GM19372 (cell line): ENCODE results near the gene CRY2.

Source experiments
- ATAC-seq: cut with Tn5 transposase; IDR thresholded peaks from one replicate; pipeline ENCODE4 v1.9.1; 2021; ENCODE audit warnings: mild to moderate bottlenecking, low read depth, moderate library complexity; ENCODE audit not compliant: unreplicated experiment

Gene CRY2

DNA sequence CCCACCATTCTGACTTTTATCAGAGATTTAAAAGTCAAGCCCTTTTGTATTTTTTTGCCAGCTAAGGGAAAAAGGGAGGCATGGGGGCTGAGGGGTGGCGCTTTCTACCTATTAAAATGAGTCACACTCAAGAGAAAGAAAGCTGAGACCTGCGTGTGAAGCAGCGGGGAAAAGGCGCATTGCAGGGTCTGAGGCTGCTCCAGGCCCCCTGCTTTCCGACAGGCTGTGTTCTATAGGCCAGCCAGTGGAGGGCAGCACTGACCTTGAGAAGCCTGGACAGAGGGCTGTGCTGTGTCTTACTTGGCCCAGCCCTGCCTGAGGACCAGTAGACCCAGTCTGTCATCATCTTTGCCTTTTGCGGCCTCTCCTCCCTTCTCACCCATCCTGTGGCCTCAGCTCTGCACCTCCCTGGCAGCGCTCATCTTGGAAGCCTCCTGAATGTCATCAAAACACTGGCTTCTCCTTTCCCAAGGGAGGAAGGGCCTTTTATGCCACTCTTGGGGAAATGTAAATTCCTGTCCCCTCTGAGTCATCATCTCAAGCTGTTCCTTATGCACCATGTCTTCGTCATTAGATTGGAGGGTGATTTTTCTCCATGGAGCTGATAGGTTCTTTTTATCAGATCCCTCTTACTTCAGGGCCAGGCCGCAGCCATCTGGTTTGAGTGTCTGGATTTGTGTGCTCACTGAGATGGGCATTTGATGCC is 25.5 kb downstream of the CRY2 start:
- no peak for ATAC-seq

DNA sequence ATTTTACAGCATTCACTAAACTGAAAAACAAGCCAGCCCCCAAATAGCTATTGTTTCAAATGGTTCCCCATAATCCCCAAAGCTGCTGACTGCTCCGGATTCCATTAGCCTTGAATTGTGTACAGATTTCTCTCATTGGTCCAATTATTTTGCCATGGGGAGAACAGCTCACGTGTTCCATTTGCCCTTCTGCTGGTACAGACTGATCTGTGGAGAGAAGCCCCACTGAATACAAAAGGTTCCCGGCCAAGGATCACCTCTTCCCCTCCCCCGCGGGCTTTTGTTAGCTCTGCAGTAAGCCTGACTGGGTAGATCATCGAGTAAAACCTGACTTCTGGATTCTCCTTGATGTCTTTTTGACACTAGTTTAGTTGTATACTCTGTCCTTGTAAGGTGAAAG is 29.1 kb downstream of the CRY2 start:
- no peak for ATAC-seq

DNA sequence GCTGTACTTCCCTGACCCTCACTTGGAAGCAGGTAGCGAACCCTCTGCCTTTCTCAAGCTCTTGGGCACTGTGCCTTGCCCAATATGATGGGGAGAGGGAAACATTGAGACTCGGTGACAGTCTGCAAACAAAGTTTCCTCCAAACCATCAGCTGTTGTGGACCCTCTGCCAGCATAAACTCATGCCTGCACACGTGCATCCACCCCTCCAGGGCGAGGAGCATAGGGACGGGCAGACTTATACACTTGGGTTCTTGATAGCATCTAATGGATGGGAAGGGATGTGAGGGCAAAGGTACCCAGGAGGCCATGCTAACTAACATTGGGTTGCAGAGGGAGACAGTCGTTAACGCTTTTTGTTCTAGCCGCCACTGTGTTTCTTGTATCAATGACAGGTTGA is 29.9 kb downstream of the CRY2 start:
- ATAC-seq, result no peak

- ATAC-seq, result no peak
These were observed 30.6 kb downstream of the CRY2 start for GRCh38 chr11:45877845-45878244.

DNA sequence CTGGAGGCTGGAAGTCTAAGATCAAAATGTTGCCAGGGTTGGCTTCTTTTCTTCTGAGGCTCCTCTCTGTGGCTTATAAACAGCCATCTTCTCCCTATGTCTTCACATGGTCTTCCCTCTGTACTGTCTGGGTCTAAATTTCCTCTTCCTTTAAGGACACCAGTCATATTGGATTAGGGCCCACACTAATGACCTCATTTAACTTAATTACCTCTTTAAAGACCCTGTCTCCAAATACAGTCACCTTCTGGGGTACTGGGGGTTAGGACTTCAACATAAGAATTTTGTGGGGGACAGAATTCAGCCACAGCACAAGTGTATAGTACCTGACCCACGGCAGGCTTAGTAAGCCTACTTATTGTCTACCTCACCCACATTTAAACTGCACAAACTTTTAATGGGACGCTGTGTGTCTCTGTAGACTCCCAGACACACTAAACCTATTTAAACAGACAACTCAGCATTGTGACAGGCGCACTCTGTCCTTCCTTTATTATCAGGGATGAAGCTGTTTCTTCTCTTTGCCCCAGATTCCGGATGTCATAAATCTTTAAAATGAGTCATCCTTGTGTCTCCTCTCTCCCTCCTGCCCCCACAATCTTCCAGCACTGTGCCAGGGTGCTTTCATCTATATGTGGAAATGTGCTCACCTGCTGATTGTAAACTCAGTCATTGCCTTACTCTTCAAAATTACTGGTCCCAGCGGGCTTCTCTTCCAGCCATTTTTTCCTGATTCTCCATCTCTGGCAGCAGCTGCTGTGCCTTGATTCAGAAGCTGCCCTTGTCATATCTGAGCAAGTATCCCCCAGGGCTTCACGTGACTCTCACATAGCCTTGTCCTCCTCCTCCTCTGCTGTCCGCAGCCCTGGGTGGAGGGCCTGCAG is 32.8 kb downstream of the CRY2 start:
- no peak for ATAC-seq

GRCh38 chr11:45880772-45881570 is 33.7 kb downstream of the CRY2 start:
- ATAC-seq, result no peak

DNA sequence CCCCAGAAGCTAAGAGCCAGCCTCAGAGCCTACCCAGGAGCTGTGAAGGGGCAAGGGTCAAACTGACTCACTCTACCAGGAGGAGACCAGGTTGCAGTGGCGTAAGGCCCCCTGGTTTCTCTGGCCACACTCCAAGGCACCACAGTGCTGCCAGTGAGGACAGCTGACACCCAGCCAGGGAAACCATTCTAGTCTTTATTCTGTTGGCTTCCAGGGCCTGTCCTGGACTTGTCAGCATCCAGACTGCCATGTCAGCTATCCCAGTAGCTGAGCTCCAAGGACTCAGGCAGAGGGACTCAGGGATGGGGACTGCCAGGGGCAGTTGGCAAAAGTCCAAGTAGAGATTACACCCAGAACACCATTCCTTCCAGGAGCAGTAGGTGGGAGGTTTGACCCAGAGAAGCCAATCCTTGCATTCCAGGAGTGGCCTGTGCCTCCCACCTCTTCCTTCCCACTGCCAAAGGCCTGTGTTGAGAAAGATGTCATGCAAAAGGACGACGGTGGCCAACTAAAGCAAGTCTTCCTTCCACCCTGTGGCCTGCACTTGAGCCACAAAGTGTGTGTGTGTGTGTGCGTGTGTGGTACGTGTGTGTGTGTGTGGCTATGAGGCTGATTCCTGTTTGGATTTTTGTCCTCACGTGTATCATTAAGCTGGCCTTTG is 34.6 kb downstream of the CRY2 start:
- no peak for ATAC-seq

DNA sequence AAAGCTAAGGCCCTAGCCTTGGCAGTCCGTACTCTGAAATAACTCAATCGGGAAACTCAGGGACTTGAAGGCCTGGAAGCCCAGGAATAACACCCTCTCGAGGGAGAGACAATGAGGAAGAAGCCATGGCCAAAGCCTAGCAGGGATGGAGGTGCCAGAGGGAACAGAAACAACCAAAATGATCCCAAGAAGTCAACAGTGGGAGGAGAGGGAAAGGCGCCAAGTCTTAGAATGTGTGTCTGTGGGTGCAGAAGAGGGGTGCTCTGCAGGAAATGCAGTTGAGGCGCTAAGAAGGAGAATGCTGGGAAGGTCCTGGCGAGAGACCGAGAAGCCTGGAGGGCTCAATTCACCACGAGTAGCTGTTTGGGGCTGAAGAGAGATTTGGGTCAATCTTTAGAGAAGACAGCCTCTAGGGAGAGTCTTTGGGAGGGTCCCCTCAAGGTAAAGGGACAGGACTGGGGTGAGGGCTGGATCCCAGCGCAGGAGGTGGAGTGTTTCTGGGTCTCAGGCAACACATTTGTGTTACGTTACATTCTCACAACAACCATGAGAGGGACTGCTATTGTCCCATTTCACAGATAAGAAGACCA is 37.4 kb downstream of the CRY2 start:
- no peak for ATAC-seq

- ATAC-seq, result no peak
These were observed 38.1 kb downstream of the CRY2 start, which contains the start of gene MAPK8IP1 for GRCh38 chr11:45885274-45885920. Gene MAPK8IP1, plus strand, starts transcription at chr11:45885651. Its CDS starts 170 bp downstream, at chr11:45885821.

GRCh38 chr11:45885921-45886721 is 38.8 kb downstream of the CRY2 start:
- ATAC-seq, result no peak

- ATAC-seq, result no peak
These were observed 39.7 kb downstream of the CRY2 start for GRCh38 chr11:45886816-45887520.

DNA sequence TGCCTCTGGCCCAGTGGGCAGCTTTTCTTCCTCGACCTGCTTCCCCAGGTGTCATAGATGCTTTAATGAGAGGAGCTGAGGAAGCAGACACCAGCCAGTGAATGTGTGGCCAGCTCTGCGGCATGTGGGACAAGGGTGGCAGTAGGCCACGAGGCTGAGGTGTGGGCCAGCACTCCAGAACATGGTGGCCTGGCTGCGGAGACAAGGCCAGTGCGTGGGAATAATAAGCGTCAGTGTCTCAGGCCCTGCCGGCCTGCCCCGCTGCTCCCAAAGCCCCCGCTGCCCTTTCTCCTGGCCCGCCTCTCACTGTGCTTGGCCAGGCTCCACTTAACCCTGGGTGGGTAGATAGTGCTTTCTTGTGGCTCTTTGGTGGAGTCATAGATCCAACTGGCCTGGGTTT is 40.3 kb downstream of the CRY2 start:
- no peak for ATAC-seq

DNA sequence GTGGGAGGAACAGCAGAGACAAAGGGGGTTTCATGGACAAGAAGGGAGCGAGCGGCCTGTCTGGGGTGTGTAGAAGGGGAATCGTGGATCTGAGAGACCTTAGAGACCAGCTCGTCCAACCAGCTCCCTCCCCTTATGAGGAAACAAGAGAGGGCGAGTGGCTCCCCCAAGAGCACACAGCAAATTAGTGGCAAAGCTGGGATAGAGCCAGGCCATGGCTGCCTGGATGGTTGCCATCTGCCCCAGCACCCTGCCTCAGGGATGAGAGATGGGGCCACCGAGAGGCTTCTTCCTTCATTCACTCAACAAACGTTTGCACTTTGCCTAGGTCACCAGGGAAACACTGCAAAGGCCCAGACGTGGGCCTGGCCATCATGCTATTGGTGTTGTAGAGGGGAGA is 42.3 kb downstream of the CRY2 start:
- no peak for ATAC-seq

DNA sequence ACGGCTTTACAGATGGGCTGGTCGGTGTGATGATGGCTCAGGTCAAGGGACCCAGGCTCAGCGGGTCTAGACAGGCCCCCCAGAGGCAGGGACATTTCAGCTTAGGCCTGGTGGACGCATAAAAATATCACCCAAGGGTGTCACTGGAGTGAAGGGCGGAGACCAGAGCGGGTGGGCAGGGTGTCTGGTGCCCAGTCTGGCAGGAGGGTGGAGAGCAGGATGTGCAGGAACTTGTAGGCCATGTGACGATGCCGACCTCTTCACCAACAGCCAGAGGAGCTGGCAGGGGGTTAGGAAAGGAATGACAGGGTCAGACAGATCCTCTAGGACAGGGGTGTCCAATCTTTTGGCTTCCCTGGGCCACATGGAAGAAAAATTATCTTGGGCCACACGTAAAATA is 42.7 kb downstream of the CRY2 start:
- ATAC-seq, result no peak

GRCh38 chr11:45890886-45891550 is 43.7 kb downstream of the CRY2 start:
- no peak for ATAC-seq

GRCh38 chr11:45892856-45893255 is 45.6 kb downstream of the CRY2 start:
- no peak for ATAC-seq

DNA sequence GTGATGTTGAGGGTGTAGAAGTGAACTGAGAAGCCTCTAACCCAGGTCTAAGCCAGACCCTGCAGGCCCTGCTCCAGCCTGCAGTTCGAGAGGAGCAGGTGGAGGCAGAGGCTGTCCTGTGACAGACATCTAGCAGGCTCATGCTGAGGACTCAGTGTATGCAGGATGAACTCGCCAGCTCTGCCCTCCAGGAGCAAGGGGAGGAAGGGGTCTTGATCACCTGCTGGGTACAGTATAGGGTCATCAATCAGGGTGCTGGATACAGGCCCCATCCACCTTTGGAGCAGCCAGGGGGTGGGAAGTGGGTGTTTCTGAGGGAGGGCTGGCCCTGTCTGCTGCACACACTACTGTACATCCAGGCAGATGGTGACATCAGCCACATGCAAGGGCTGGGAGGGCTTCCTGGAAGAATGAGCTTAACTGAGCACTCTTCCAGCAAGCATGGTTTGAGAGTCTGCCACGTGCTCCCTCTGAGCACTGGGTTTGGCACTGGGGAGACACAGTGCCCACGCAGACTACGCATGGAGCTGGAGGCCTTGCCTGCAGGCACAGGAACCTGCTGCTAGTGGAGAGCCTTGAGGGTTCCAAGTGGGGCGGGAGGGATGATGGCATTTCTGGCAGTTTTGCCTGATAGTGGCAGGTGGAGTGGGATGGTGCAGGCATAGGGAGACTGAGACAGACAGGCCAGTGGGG is 47.4 kb downstream of the CRY2 start:
- no peak for ATAC-seq
